Bronchial epithelial cell (primary cell): Measurements from ENCODE around the gene MORC2. TPM values are rescaled to one million over a fixed set of nuclear protein-coding genes. Genes with fewer than 3 reads are reported as not detected.

Experiments
- DNase-seq: peaks from one replicate; pipeline ENCODE4 v3.0.0-alpha.2; 2010; ENCODE audit warnings: low read depth
- FAIRE-seq: peaks from 2 replicates; lab custom pipeline; 2011; peaks lifted over from hg19 to GRCh38; lab: Jason Lieb, UNC
- H3K27me3 ChIP-seq: 2 replicates; pipeline ENCODE4 v1.5.1; 2011; ENCODE audit warnings: low read length; ENCODE audit not compliant: control insufficient read depth, insufficient read depth
- H3K36me3 ChIP-seq: 2 replicates; pipeline ENCODE4 v1.5.1; 2011; ENCODE audit warnings: low read length; ENCODE audit not compliant: control insufficient read depth, insufficient read depth
- H3K4me3 ChIP-seq: 2 replicates; pipeline ENCODE4 v1.5.1; 2011; ENCODE audit warnings: mild to moderate bottlenecking, low read depth, low read length, control low read depth
- CTCF ChIP-seq: IDR thresholded peaks from 2 replicates; pipeline ENCODE4 v1.5.1; 2011; ENCODE audit warnings: mild to moderate bottlenecking, moderate library complexity, low read length, control low read depth, inconsistent platforms; ENCODE audit not compliant: insufficient read depth, severe bottlenecking
- total RNA-seq: library from RNA; depleted of rRNA; stranded (reverse); fragments of >200 nt; gene quantifications from 2 replicates; pipeline ENCODE4 v1.2.1, GENCODE V29; 2014

Gene MORC2
- total RNA-seq, 1 donor from 2014 or later = 12.6 TPM

GRCh38 chr22:30885591-30885990, 83.0 kb downstream of the MORC2 start:
- Histone ChIP-seq H3K36me3 (no peaks in the 10 kb centered on the region), H3K27me3 (no peaks in the 10 kb centered on the region), H3K4me3 (no peak overlapping the region)
- DNase-seq = no peak
- no peak for FAIRE-seq
- TF ChIP-seq CTCF = no peak

GRCh38 chr22:30885001-30885366, 83.6 kb downstream of the MORC2 start:
- no peak for DNase-seq
- no peak for TF ChIP-seq CTCF
- Histone ChIP-seq H3K27me3 (no peaks in the 10 kb centered on the region), H3K36me3 (no peaks in the 10 kb centered on the region), H3K4me3 (no peak overlapping the region)
- no peak for FAIRE-seq

GRCh38 chr22:30884211-30885000, 84.2 kb downstream of the MORC2 start:
- Histone ChIP-seq H3K4me3 (no peak overlapping the region), H3K27me3 (no peaks in the 10 kb centered on the region), H3K36me3 (no peaks in the 10 kb centered on the region)
- TF ChIP-seq CTCF = no peak
- no peak for FAIRE-seq
- DNase-seq = no peak

GRCh38 chr22:30883586-30884145, 84.9 kb downstream of the MORC2 start:
- no peak for TF ChIP-seq CTCF
- no peak for FAIRE-seq
- H3K36me3 ChIP-seq = no peaks in the 10 kb centered on the region
- H3K27me3 ChIP-seq = no peaks in the 10 kb centered on the region
- no peak overlapping the region for H3K4me3 ChIP-seq
- DNase-seq = no peak

GRCh38 chr22:30882974-30883533, 85.5 kb downstream of the MORC2 start:
- no peaks in the 10 kb centered on the region for H3K27me3 ChIP-seq
- H3K36me3 ChIP-seq = no peaks in the 10 kb centered on the region
- TF ChIP-seq CTCF = no peak
- peak; percentile 73 for FAIRE-seq
- H3K4me3 ChIP-seq = no peak overlapping the region
- DNase-seq = no peak
